Activated CD8-positive, alpha-beta memory T cell treated with anti-CD3 and anti-CD28 coated beads for 36 hours (primary cell): Measurements from ENCODE around the gene COA5. TPM values are rescaled to one million over a fixed set of nuclear protein-coding genes. Genes with fewer than 3 reads are reported as not detected.

Experiments
- CTCF ChIA-PET: fragments of 350-600 bp; sonication (Branson Sonifier 250); formaldehyde crosslinking; loops from one replicate; lab custom pipeline; 2021; ENCODE audit warnings: antibody characterized with exemption; lab: Charles Lee
- POLR2A ChIA-PET: fragments of 350-600 bp; sonication (Branson Sonifier 250); formaldehyde crosslinking; loops from one replicate; lab custom pipeline; 2021; ENCODE audit warnings: antibody characterized with exemption; lab: Charles Lee
- total RNA-seq, 2 experiments: library from RNA; stranded (reverse); gene quantifications; one replicate each; pipeline ENCODE4 v1.2.3, GENCODE V29; 2021

COA5 gene, protein sequence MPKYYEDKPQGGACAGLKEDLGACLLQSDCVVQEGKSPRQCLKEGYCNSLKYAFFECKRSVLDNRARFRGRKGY
- 10 to 100 TPM; 25.5 to 28.5 TPM for total RNA-seq

DNA sequence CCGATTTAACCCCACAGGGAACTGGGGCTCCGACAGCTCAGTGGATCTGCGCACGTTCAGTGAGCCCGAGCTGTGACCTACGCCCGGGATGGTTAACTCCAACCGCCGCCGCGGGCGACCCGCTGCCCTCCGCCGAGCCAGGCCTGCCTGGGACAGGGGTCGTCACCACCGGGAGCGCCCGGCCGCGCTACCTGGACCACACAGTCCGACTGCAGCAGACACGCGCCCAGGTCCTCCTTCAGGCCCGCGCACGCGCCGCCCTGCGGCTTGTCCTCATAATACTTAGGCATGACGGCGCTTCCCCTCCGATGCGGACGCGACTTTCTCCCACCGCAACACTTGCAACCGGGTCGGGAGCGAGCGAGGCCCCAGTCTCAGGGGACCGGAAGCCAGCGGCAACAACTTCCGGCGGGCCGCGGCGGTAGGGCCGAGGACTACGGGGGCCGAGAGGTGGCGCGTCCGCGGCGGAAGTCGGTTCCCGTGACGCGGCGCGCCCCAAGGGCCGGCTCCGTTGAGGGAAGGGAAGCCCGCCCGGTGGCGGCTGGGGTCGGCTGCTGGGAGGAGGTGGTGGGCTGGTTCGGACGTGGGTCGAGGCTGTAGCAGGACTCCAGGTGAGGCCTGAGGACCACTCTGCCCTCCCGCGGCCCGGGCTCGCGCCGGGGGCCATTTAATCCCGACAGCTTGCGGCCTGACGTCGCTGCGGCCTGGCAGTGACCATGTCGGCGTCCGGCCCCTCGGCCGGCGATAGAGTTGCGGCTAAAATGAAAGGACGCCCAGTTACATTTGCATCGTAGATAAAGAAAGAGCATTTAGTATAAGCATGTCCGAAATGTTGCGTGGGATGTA, at the start of gene COA5, which contains the start of gene UNC50:
COA5 (minus strand) TSS at position 397 of the 846 bp plus-strand sequence; CDS start at position 290, 107 bp downstream.
UNC50 (plus strand) TSS at position 474 of the 846 bp plus-strand sequence. CDS start 1,171 bp downstream, outside the sequence.
- ChIA-PET POLR2A (interaction anchor here (0.6 to 1.2 kb wide), 4 partner anchors 26 to 122 kb away, joined by 3 to 5 read pairs (median 4); no protein-coding TSS in a partner anchor), CTCF (interaction anchor here (1.0 kb wide), 1 partner anchor 25 kb away, joined by 5 read pairs; no protein-coding TSS in a partner anchor)

DNA sequence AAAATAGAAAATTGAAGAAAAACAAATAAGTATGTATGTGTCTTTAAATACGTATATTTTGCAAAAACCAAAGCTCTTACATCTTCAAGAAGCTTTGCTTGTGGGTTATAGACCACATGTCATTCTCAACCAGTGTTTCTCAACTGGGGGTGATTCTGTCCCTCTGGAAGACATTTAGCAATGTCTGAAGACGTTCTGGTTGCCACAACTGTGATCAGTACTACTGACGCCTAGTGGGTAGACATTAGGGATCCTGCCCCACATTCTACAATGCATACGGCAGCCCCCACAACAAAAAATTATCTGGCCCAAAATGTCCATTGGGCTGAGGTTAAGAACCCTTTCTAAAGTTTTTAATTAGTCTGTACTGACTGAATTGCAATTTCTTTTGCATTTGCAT, 48.5 kb upstream of the COA5 start:
- ChIA-PET CTCF (interaction anchor here (0.6 to 1.6 kb wide), 6 partner anchors 28 to 124 kb away, joined by 3 to 5 read pairs (median 3); partner anchors contain the start of gene MGAT4A), POLR2A (interaction anchor here (0.6 to 1.3 kb wide), 3 partner anchors 8 to 75 kb away, joined by 3 to 11 read pairs (median 4); partner anchors contain the start of gene MGAT4A)

DNA sequence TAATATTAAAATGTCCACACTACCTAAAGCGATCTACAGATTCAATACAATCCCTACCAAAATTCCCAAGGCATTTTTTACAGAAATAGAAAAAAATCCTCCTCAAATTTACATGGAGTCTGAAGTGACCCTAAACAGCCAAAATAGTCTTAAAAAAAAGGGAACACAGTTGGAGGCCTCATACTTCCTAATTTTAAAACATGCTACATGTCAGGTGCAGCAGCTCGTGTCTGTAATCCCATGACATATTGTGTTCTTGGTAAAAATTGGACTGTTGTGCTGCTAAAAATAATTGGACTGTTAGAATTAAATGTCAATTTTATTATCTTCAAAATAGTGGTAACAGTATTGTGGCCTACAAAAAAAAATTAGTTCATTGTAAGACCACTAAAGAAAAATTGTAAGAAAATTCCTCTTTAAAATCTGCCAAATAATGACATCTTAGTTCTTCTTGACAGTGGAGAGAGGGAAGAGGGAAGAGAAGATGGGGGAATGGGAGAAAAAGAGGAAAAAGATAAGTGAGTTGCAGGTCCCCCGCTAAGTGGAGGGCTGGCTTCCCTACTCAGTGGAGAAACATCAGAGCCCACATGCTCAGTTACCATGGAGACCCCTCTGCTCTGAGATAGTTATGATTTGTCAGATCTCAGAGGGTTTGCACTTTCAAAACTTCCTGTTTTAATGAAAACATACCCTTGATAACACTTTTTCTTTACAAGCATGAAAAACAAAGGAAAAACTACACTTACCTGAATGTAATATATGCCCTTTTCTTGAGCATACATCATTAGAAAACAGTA, 46.6 kb upstream of the COA5 start:
- POLR2A ChIA-PET, result no interaction called here
- CTCF ChIA-PET, result no interaction called here

DNA sequence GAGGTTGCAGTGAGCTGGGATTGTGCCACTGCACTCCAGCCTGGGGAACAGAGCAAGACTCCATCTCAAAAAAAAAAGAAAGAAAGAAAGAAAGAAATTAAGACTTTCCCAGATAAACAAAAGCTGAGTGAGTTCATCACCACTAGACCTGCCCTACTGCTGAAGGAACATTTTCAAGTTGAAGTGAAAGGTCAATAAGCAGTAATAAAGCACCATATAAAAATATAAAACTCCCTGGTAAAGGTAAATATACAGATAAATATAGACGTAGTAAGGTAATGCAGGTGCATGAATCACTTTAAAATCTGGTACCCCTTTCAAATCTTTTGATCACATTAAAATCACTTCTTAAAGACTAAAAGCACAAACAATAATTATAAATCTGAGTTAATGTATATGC, 42.7 kb upstream of the COA5 start:
- ChIA-PET CTCF (interaction anchor here (0.6 kb wide), 1 partner anchor 83 kb away, joined by 5 read pairs; no protein-coding TSS in a partner anchor), POLR2A (no interaction called here)

DNA sequence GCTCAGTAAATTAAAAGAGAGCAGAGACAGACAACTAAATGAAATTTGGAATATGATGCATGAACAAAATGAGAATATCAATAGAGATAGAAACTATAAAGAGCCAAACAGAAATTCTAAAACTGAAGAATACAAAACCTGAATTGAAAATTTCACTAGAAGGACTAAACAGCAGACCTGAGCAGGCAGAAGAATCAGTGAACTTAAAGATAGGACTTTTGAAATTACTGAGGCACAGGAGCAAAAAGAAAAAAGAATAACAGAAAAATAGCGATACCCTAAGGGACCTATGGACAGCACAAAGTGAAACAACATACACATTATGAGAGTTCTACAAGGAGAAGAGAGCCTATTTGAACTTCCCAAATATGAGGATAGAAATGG, 41.7 kb upstream of the COA5 start:
- POLR2A ChIA-PET, result no interaction called here

DNA sequence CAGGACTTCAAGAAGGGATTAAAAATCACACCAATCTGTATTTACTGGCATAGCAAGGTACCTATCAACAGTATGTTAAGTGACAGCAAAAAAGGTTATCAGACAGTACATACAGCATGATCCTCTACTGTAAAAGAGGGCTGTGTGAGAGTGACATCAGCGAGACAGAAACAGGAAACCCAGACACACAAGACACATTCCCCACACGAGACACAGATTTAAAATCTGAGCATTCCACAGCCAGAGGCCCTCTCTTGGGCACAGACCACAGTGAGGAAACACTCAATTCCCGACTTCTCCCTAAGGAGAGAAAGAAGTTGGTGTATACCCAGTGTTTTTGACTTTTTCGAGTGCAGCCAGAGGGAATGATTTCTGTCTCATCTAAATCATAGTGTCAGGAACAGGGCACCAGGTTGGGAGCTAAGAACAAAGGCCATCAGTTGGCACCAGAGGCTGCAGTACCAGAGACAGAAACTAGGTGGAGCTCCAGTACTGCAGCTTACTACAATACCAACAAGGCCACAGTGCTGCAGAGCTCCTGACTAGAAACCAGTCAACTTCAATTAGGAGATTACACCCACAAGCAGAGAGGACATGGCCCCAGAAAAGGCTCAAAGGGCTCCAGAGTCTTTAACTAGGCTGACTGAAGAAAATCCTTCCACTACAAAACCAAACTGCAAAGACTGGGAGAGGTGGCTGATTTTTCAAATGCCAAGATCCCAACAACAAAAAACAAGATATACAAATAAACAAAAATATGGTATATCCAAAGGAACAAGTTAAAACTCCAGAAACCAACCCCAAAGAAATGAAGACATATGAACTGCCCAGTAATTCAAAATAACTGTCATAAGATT, 41.1 kb upstream of the COA5 start:
- CTCF ChIA-PET, result interaction anchor here (0.6 to 1.9 kb wide), 26 partner anchors 10 to 191 kb away, joined by 3 to 16 read pairs (median 4); partner anchors contain the start of gene MGAT4A
- POLR2A ChIA-PET, result no interaction called here

More for the DNA sequence above, 41.7 kb upstream of the COA5 start:
- CTCF ChIA-PET, result interaction anchor here (0.7 to 1.9 kb wide), 22 partner anchors 9 to 190 kb away, joined by 3 to 16 read pairs (median 4); partner anchors contain the start of gene MGAT4A

DNA sequence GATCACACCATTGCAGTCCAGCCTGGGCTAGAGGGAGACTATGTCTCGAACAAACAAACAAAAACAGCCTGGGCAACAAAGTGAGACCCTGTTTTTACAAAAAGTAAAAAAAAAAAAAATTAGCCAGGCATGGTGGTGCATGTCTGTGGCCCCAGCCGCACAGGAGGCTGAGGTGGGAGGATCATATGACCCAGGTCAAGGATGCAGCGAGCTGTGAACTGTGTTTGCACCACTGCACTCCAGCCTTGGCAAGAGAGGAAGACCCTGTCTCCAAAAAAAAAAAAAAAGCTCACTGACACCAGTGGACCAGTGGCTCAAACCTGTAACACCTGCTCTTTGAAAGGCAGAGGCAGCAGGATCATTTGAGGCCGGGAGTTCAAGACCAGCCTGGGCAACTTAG, 40.1 kb upstream of the COA5 start:
- ChIA-PET CTCF (interaction anchor here (0.8 to 1.9 kb wide), 10 partner anchors 11 to 190 kb away, joined by 3 to 12 read pairs (median 7); partner anchors contain the start of gene MGAT4A), POLR2A (no interaction called here)

DNA sequence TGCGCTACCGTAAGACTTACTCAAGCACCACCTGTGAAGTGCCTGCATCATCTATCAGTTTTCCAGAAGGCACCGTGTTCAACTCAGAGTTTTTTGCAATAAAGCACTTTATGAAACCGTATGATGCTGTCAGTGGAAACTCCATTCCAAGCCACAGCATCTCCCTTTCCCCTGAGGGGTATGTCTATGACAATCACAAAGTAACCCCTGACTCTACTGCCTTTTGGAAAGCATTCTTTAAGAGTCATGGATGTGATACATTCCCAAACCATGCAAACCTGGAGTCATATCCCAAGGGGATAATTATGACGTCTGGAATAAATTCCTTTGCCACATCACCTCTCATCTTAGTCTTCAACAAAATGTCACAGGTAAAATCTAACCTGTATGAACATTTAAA, 39.3 kb upstream of the COA5 start:
- CTCF ChIA-PET, result no interaction called here
- POLR2A ChIA-PET, result no interaction called here

DNA sequence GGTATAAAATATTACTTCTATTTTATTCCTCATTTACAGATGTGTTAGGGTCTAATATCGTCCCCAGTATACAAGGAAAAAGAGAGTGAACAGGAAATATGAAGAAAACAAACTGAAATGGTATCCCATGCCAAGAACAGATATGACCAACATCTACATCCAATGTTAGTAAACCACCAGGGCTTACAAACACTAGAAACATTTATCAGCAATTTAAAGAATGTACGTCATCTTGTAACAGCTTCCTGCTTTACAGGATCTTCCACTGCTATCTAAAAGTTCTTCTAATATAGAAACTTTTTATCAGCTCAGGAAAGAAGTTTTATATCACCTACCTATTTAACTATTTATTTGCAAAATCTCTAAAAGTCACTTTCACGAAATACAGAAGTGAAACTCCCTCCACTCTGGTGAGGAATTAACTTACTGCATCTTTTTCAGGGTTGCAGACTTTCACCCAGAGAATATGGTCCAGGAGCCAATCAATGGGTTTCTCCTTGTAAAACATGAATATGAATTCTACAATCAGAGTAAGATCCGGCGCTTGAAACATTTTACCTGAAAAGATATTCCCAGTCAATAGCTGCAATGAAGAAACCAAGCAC, 35.3 kb upstream of the COA5 start:
- ChIA-PET CTCF (no interaction called here), POLR2A (no interaction called here)

DNA sequence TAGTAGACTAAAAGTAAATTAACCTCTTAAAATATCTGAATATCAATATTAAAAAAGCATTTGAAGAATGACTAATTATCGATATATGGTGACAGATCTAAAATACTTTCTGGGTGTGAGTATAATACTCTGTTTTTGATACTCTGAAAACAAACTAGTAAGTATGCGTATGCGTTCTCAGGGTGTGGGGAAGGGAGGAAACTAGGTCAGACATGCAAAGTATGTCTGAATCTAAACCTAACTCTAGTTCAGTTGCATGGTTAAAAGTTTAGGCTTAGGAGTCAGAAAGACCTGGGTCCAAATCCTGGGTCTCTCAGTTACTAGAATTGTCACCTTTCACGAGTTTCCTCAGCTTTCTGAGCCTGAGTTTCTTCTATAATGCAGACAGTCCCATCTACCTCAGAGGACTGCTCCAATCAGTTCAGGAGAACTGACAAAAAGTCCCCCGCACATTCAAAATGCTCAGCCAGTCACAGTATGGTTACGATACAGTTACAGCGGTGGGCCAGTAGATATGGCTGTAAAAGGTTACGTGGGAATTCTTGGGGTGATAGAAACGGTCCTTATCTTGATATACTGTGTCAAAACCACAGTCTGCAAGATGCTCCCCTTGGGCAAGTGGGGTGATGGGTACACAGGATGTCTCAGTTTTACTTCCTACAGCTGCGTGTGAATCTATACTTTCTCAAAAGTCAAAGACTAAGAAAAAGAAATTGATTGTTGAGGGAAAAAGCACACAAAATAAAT, 29.3 kb upstream of the COA5 start:
- ChIA-PET POLR2A (no interaction called here), CTCF (interaction anchor here (0.9 kb wide), 1 partner anchor 12 kb away, joined by 3 read pairs; no protein-coding TSS in a partner anchor)

DNA sequence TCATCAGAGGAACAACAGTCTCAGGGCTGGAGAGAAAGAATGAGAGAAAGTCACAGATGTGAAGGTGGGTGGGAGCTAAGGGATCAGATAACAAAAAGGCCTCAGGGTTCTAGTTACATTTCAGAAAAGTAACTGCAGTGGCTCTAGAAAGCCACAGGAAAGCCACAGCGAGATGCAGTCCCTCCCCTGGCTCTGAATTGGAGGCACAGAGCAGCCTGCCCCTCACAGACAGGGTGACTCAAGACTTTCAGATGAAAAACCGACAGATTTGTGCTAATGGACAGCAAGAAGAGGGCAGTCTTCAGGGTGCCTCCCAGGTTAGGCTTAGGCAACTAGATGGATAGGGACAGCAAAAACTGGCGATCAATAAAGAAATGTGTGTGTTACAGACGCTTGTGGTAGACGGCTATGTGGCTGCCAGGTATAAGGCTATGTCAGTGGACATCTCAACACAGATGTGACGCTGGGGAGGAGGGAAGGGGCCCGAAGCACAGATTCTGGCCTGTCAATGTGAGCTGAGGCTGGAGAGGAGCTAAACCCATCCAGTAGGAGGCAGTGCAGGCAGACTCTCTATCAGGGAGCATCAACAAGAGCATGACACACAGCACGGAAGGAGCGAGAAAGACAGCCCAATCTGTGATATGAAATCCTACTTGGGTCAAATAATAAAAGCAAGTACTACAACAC, 26.2 kb upstream of the COA5 start:
- POLR2A ChIA-PET, result interaction anchor here (0.6 to 1.0 kb wide), 2 partner anchors 26 to 185 kb away, joined by 5 to 11 read pairs; partner anchors contain the start of genes COA5 and UNC50
- CTCF ChIA-PET, result interaction anchor here (0.9 to 1.9 kb wide), 6 partner anchors 13 to 432 kb away, joined by 3 to 7 read pairs (median 4); partner anchors contain the start of genes COA5 and UNC50

DNA sequence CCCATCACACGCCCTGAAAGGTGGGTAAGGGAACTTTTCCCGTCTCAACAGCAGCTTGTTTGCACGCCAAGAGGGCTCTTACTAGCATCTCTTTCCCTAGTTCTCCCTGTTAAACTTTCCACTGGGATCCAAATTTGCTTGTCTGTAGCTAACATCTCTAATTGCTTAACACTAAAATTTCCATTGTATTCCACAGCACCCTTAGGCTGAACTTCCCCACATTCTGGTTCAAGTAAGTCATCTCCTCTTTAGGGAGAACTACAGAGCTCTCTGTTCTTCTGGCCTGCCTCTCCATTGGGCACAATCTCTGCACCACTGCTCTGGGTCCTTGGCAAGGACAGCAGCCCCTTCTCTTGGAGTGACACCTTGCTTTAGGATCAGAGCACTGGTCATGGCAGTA, 24.0 kb upstream of the COA5 start:
- POLR2A ChIA-PET, result no interaction called here
- CTCF ChIA-PET, result interaction anchor here (1.0 to 1.8 kb wide), 3 partner anchors 10 to 139 kb away, joined by 3 to 4 read pairs (median 3); no protein-coding TSS in a partner anchor

DNA sequence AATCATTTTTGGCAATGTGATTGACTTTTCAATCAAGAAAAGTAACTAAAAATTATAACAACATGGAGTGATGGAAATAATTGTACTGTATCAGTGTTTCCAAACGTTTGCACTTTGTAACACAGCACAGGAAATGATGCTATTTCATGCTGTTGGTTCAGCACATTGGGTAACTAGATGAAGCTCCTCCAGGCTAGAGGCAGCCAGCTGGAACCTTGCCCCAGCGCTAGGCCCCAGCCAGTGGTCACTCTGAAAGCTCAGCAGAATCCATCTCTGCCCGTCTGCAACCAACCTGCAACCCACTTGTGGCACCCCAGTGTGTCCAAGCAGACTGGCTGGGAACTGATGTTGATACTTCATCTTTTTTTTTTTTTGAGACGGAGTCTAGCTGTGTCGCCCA, 15.3 kb upstream of the COA5 start:
- ChIA-PET POLR2A (no interaction called here), CTCF (no interaction called here)

DNA sequence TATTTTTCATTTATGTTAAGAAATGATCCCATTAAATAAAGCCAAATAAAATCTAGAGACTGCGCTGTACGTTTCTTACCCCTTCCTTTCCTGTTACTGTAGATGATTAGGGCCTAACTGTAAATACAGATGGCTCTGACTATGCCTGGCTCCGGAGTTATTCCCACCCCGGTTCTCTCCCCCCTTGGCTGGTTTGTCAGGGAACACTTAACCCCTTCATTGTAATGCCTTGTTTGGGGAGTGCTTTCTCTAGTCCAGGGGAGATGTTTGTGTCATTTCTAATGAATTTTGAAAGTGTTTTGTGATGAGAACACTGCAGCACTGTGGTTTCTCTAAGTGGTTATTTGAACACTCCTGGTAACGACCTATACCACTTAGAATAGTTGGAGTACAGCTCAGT, 8.8 kb upstream of the COA5 start:
- ChIA-PET CTCF (no interaction called here), POLR2A (no interaction called here)

DNA sequence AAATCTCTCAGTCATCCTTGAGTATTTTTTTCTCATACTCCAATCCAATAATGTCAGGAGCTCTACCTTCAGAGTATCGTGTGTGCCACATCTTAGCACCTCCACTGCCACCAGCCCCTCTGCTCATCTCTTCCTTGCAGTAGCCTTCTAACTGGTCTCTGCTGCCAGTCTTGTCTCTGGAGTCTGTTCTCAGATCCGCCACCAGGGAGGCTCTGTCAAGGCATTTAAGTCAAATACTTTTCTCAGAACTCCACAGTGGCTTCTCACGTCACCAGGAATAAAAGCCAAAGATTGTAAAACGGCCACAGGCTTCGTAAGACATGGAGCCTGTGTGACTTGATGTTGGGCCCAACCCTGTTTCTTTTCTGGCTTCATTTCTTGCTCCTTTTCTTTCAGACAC, 7.2 kb upstream of the COA5 start:
- CTCF ChIA-PET, result no interaction called here
- POLR2A ChIA-PET, result no interaction called here

DNA sequence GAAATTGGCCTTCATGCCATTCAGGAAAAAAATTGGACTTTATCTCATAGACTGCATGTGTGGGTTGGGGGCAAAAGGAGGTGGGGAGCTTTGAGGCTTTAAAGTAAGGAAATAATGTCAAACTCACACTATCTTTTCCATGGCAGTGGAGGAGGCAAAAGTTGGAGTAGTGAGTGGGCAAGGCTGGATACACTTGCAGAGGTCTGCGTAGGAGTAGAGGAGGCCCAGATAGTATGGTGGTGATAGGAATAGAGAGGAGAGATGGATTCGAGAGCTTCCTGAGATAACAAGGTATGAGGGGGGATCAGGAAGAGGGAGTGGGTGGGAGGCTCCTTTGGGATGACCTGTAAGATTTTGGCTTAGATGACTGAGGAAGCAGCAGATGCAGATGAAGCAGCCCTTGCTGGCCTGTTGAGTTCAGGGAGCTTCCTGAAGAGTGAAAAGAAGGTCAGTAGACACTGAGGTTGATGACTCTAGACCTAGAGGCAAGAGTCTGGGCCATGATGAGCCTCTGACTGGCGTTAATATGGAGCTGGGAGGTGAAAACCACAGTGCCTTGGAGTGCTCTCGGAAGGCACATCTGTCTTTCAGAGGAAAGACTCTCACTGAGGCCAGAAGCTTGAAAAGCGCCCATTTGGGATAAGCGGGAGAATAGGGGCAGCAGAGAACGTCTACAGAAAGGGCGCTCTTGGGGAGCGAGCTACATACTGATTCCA, 5.9 kb upstream of the COA5 start:
- ChIA-PET CTCF (no interaction called here), POLR2A (no interaction called here)
